Measurements from ENCODE around the gene SLC9A8. TPM values are rescaled to one million over a fixed set of nuclear protein-coding genes. Genes with fewer than 3 reads are reported as not detected.

SLC9A8 gene, protein sequence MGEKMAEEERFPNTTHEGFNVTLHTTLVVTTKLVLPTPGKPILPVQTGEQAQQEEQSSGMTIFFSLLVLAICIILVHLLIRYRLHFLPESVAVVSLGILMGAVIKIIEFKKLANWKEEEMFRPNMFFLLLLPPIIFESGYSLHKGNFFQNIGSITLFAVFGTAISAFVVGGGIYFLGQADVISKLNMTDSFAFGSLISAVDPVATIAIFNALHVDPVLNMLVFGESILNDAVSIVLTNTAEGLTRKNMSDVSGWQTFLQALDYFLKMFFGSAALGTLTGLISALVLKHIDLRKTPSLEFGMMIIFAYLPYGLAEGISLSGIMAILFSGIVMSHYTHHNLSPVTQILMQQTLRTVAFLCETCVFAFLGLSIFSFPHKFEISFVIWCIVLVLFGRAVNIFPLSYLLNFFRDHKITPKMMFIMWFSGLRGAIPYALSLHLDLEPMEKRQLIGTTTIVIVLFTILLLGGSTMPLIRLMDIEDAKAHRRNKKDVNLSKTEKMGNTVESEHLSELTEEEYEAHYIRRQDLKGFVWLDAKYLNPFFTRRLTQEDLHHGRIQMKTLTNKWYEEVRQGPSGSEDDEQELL
- 8.5 and 8.6 TPM in 2 replicates for total RNA-seq

DNA sequence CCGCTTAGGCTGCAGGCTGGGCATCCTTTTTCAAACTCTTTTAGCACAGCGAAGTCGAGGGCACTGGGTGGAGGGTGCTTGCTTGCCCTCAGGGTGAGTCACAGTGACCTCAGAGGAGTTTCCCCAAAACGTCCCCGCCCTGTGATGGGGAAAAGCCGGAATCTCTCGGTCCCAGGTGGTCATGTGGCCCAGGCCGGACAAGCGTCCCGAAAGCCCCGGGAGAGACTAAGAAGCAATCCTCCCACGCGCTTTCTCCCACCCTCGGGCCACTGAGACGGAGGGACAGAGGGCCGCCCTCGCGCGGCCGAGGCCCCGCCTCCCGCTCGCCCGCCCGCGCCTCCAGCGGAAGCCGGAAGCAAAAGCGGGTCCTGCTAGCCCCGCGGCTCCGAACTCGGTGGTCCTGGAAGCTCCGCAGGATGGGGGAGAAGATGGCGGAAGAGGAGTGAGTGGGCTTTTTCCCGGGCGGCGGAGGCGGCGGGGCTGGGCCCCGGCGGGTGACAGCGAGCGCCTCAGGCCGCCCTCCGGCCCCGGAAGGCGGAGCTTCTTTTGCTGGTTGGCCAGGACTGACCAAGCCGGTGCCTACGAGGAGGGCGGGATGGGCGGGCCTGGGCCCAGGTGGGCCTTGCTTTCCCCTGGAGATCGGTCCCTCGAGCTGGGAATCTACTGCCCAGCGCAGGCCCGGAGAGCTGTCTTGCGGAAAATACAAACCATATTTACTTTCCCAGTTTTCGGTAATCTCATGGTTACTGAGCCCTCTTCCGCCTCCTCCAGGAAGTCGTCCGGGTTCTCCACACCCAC, at the start of gene SLC9A8:
Gene SLC9A8, plus strand, starts transcription at position 322 of the 798 bp plus-strand sequence. Its CDS starts 95 bp downstream, at position 417.

DNA sequence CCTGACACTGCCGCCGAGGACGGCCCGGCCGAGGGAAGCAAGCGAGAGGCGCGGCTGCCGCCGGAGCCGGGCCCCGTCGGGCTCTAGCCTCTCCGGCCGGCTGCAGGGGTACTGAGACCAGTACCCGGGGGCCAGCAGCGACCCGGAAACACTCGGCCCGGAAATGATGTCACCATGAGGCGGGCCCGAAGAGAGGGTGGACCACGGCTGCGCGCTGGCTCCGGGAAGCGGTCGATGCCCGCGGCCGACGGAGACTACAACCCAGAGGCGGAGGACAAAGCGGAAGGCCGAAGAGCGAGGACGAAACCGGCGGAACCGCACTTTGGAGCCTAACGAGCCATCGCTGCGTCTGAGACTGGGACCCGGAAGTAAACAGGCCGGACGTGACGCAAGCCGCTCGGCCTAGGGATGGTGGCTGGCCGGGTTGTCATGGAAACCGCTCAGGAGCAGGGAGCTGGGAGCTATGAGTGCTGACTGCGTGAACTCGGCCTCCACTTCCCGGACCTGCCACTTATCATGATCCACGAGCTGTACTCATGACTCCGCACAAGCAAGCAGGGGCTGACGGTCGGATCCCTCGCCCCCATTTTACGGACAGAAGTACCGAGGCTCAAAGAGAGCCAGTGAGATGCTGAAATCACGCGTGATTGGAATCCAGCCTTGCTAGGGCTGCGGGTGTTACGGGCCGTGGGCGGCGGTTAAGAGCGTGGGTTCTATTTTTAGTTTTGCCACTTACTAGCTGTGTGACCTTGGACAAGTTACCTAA, 102.9 kb downstream of the SLC9A8 start, which contains the start of gene SPATA2:
Gene SPATA2, minus strand, starts transcription at position 150 of the 766 bp plus-strand sequence. CDS start 7,039 bp downstream, outside the sequence.

DNA sequence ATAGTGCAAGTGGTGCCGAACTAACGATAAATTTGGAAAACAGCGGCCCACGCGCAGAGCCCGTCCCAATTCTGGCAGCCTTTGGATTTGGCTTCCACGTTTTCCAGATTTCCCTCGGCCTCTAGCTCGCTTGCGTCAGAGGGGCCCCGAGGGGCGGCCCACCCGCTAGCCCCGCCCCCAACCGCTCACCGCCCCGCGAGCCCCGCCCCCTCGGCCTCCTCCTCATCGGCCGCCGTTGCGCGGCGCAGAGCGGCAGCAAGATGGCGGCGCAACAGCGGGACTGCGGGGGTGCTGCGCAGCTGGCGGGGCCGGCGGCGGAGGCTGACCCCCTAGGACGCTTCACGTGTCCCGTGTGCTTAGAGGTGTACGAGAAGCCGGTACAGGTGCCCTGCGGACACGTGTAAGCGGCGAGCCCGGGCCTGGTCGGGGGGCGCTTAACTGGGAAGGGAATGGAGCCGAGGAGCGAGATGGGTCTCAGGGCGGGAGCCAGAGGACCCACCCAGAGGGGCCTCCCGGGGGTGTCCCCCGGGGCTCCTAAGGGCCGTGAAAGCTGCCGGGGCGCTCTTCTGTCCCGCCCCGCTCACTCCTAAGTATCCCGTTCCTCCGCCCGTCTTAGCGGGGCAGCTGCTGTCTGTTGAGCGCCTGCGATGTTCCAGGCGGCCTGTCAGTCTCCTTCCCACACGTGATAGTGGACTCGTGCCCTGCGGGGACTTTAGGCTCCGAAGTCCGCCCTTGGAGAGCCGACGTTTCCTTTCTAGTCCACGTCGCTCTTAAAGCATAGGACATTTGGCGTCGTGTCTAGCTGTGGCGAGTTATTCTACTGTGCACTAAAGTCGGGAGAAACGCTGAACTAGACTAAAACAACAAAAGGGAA, 123.8 kb downstream of the SLC9A8 start, which contains the start of gene RNF114:
Gene RNF114, plus strand, starts transcription at position 245 of the 874 bp plus-strand sequence. Its CDS starts 16 bp downstream, at position 261.

Small RNA genes lying within 50 kb of the gene (small RNA-seq; reads per million reads assigned to genes)
- gene RF00017 (not detected), gene RF00019 (not detected), gene RNU6-919P (not detected)

Other genes with a start within 250 kb of the SLC9A8 start
- gene PTGIS, start 244.7 kb upstream of the SLC9A8 start, total RNA-seq, result 19.0 and 77.9 TPM in 2 replicates
- gene B4GALT5, start 99.0 kb upstream of the SLC9A8 start, total RNA-seq, result 19.1 and 22.7 TPM in 2 replicates
- 1.8 and 3.7 TPM in 2 replicates for gene SPATA2, start 102.7 kb downstream of the SLC9A8 start, total RNA-seq
- gene RNF114, start 123.6 kb downstream of the SLC9A8 start, total RNA-seq, result 49.3 and 76.1 TPM in 2 replicates
- gene SNAI1, start 170.2 kb downstream of the SLC9A8 start, total RNA-seq, result under 0.01 TPM in 2 replicates